ENCODE results near the gene LYZL2. TPM values are rescaled to one million over a fixed set of nuclear protein-coding genes. Genes with fewer than 3 reads are reported as not detected.
"Not testable (repeated sequence)": the region's sequence is repeated elsewhere in the genome, so short reads cannot be mapped to it uniquely, and the experiment has no call there.

The LYZL2 gene
- total and polyA plus RNA-seq, 2 donors (not counting 3 experiments of a cell fraction or from before 2014, with no cell fraction given): not detected

GRCh38 chr10:30662814-30663213 is 33.3 kb upstream of the LYZL2 start:
- Histone ChIP-seq H3K4me3 (replicated peaks in 1 of 3; ENCODE audit: insufficient read depth in 1 of 3, low read depth in 1 of 3, low read length in 3 of 3) (no peak overlapping the region), H3K9me3 (replicated peaks; ENCODE audit: control insufficient read depth, insufficient read depth, low read length) (no peaks in the 10 kb centered on the region), H3K27me3 (ENCODE audit: control insufficient read depth in 2 of 2, insufficient read depth in 2 of 2, low read length in 2 of 2) (peaks cover under 1 to 1% of the 10 kb centered on the region in 2 experiments), H4K20me1 (replicated peaks; ENCODE audit: control insufficient read depth, extremely low read depth, insufficient read depth, low read length) (no peaks in the 10 kb centered on the region), H3K9me1 (replicated peaks; ENCODE audit: control insufficient read depth, extremely low read depth, insufficient read depth, low read length) (no peaks in the 10 kb centered on the region), H3K4me1 (ENCODE audit: control insufficient read depth, extremely low read depth, insufficient read depth, low read length) (no peaks in the 10 kb centered on the region), H3K4me2 (ENCODE audit: insufficient read depth, low read length) (no peak overlapping the region), H3K79me2 (ENCODE audit: control insufficient read depth, insufficient read depth, low read length) (no peaks in the 10 kb centered on the region), H3K9ac (replicated peaks; ENCODE audit: extremely low read depth, insufficient read depth, low read length) (no peak overlapping the region), H2AFZ (ENCODE audit: low read depth, low read length) (no peak overlapping the region), H3K36me3 (ENCODE audit: control insufficient read depth in 2 of 2, extremely low read depth in 1 of 2, insufficient read depth in 2 of 2, low read length in 2 of 2) (no peaks in the 10 kb centered on the region), H3K27ac (ENCODE audit: insufficient read depth, low read depth, low read length) (no peak overlapping the region)
- no TSS peak for BruUV-seq (replicated peaks)
- CTCF ChIA-PET: no interaction called here
- DNase-seq (ENCODE audit: low read depth, low spot score) (no peak), FAIRE-seq (no peak)
- TF ChIP-seq JUN (IDR thresholded peaks at IDR 0.05; ENCODE audit: borderline replicate concordance, insufficient read depth, insufficient read length, low read depth) (no peak), POLR2AphosphoS5 (IDR thresholded peaks at IDR 0.05; ENCODE audit: insufficient read depth, low read depth, low read length) (no peak), MAX (IDR thresholded peaks at IDR 0.05; ENCODE audit: insufficient read depth, insufficient read length) (no peak)
- dilution Hi-C loops (cut with MboI; ENCODE audit: extremely low pct_ligation_motif_present, low sequenced_read_pairs) (no loop called here), intact Hi-C loops (cut with micrococcal nuclease) (no loop called here)
- POLR2A ChIA-PET: no interaction called here

DNA sequence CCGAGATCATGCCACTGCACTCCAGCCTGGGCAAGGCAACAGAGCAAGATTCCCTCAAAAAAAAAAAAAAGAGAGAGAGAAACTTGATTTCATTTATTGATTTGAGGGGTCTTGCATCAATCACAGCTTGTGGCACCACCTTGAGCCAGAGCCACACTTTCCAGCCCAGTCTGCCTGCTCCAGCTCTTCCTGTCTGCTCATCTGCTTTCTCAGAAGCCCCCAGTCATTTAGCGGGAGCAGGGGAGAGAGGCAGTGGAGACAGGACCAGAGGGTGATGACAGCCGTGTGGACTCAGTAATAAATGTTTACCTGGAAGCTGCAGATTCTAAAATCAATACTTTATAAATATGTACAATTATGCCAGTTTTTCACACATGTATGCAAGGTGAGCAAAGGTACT is 30.8 kb upstream of the LYZL2 start:
- H4K20me1 ChIP-seq (replicated peaks; ENCODE audit: control insufficient read depth, extremely low read depth, insufficient read depth, low read length); H3K79me2 ChIP-seq (ENCODE audit: control insufficient read depth, insufficient read depth, low read length); intact Hi-C loops (cut with micrococcal nuclease); H3K9me1 ChIP-seq (replicated peaks; ENCODE audit: control insufficient read depth, extremely low read depth, insufficient read depth, low read length); H3K4me3 ChIP-seq (replicated peaks in 1 of 3; ENCODE audit: insufficient read depth in 1 of 3, low read depth in 1 of 3, low read length in 3 of 3); BruUV-seq (replicated peaks); dilution Hi-C loops (cut with MboI; ENCODE audit: extremely low pct_ligation_motif_present, low sequenced_read_pairs); H3K4me2 ChIP-seq (ENCODE audit: insufficient read depth, low read length); H3K27ac ChIP-seq (ENCODE audit: insufficient read depth, low read depth, low read length); DNase-seq (ENCODE audit: low read depth, low spot score); H2AFZ ChIP-seq (ENCODE audit: low read depth, low read length); POLR2A ChIA-PET; H3K36me3 ChIP-seq (ENCODE audit: control insufficient read depth in 2 of 2, extremely low read depth in 1 of 2, insufficient read depth in 2 of 2, low read length in 2 of 2); H3K9ac ChIP-seq (replicated peaks; ENCODE audit: extremely low read depth, insufficient read depth, low read length); H3K4me1 ChIP-seq (ENCODE audit: control insufficient read depth, extremely low read depth, insufficient read depth, low read length); FAIRE-seq; H3K9me3 ChIP-seq (replicated peaks; ENCODE audit: control insufficient read depth, insufficient read depth, low read length): not testable (repeated sequence)
- CTCF ChIA-PET: interaction anchor here (1.4 to 2.2 kb wide), 3 partner anchors 10 to 20 kb away, joined by 3 to 14 read pairs (median 13); no protein-coding TSS in a partner anchor
- H3K27me3 ChIP-seq (ENCODE audit: control insufficient read depth in 2 of 2, insufficient read depth in 2 of 2, low read length in 2 of 2): peaks cover 9 to 13% of the 10 kb centered on the region in 2 experiments
